NCI-H2171 treated with DMSO at 0.1 percent for 48 hours (cell line): ENCODE measurements around the gene CFAP92.

Experiments used
- DNase-seq: peaks from one replicate; lab custom pipeline; 2025; lab: John Stamatoyannopoulos, UW

CFAP92 gene

DNA sequence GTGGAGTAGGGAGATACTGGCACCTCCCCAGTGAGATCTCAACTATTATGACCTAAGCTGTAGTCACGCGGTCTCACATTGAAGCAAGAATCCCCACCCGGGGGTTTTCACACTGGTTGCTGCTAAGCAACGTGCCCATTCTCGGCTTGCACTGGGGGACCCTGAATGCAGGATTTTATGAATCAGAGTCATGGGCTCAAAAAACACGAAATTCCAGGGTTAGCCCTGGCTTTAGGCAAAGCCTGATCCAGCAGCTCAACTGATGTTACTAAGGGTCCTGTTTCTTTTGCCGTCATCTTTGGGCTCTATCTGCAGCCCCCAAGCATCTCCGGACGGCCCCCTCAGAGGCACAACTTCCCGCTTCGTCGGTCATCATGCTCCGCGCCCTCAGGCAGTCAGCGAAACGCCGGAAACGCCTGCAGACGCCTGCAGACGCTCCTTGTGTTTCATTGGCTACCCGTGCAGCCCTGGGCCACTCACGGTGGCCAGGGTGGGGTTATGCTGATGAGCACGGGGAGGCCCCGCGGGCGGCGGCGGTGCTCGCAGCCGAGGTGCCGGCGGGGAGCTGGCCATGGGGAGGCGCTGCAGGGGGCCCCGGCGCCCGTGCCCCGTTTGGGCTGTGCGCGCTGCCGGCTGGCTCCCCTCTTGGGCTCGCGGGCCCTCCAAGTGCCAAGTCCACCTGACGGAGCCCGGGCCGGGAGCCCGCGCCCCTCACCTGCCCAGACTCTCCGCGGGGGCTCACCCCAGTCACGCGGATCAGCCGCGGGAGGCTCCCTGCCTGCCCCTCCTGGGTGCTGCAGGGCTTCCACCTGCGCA is 33.1 kb upstream of the CFAP92 start:
- peak; percentile 92 for DNase-seq

DNA sequence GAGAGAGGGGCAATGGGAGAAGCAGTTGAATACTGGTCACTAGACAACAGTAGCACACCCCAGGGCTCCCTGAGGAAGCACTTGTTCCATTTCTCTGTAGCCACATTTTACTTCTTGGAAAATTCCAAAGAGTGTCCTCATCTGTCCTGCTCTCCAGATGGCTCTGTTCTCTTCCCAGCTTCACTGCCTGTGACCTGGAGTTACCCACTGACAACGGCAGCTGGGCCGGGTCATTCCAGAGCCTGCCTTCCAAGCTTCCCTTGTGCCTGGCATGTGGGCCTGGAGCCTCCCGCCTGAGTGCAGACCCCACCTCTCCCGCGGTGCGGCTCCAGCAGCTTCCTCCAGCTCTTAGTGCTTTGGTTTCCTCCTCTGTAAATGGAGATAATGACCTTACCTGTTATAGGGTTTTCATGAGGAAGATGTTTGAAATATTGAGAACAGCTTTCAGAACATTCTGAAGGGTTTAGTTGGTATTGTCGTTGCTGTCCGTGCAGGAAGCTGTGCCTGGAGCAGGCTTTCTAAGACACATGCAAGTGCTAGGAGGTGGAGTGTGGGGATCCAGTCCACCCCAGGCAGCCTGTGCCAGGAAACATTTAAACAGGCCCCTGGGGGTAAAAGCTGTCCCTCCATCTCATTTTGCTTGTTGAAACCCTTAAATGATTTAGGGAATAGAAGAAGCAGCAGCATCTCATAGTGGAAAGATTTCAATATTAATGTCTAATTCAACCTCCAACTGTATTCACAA is 32.0 kb upstream of the CFAP92 start:
- no peak for DNase-seq

DNA sequence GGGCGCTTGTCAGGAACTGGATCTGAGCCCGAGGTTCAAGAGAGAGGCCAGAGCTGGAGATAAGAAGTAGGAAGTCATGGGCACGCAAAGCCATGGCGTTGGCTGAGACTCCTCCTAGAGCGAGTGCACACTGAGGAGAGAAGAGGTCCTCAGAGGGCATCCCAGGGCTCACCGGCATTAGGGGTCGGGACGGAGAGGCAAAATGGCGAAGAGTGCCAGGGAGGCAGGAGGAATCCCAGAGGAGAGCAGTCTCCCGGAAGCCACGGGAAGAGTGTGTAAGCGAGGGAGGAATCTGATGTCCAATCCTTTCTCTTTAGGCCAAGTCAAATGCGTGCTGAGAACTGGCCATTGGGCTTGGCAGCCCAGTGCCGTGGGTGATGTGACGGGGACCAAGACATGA is 31.2 kb upstream of the CFAP92 start:
- no peak for DNase-seq

DNA sequence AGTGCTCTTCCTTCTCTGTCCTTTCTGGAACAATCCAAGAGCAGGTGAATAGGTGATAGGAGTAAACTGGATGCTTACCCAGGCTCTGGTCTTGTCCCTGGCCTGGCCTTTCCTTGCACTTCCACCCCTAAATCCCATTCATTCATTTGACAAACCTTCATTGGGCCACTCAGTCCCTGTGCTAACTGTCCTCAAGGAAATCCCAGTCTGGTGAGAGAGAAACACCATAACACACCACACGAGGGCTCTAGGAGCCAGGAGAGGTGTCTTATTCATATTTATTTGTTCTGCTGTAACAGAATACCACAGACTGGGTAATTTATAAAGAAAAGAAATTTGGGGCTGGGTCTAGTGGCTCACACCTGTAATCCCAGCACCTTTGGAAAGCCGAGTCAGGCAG is 30.0 kb upstream of the CFAP92 start:
- DNase-seq: peak; percentile 17

DNA sequence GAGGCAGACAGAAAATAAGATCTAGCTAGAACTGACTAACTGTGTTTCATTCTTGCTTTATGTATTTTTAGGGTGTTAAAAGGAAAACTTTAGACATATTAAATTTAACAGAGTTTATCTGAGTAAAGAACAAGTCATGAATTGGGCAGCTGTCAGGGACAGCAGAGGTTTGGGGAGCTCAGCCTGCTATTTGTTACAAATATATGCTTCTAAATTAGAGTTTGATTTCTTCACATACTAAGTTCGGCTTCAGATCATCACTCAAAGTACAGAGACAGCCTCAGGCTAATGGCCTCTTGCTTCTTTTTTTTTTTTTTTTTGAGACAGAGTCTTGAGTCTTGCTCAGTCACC is 29.1 kb upstream of the CFAP92 start:
- no peak for DNase-seq

DNA sequence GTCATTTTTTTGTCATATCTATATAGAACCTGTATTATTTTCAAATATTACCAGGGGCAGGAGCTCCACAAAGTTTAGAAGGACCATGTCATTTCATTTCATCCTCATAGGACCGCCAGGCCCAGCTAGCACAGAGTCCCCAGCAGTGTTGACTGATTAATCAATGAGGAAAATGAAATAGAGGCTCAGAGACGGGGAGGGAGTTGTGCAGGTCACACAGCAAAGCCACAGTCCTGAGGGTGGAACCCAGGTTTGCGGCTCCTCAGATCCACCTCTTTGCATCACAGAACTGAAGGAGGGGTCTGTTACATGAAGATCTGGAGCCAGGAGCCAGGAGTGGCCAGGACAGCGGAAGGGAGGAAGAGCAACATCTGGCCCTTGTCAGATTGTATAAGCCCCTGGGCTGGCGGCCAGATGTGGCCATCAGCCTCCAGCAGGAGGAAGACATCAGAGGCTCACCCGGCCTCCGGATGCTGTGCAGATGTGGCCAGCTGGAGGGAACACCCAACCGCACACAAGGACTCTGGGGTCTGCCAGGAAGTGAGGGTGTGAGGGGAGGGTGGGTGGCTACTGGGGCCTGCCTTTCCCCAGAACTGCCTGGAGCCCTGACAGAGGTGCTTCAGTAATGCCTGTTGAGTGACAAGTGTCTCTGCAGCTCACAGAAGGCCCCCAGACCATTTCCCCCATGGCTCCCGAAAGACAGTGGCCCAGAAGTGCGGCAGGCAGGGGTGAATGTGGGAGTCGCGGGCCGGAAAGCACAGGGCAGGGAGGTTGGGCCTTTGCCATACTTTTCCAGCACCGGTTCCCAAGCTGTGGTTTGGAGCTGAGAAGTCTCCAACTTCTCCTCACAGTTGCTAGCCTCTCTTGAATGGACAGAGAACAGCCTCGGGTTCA is 28.5 kb upstream of the CFAP92 start:
- no peak for DNase-seq

DNA sequence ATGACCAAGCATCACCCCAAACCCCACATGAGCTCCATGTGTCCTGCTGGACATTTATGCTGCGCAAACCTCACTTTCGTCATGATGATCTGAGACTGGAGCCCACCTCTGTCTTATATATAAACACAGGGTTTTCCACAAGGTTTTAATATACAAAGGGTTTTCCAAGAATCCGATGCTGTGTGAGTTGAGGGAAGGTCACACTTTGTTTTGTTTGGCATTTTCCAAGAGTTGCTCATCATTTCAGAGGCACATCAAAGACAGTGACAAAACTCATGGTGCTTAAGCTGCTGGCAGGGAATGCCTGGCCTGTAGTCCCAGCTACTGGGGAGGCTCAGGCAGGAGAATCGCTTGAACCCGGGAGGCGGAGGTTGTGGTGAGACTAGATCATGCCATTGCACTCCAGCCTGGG is 27.3 kb upstream of the CFAP92 start:
- no peak for DNase-seq

DNA sequence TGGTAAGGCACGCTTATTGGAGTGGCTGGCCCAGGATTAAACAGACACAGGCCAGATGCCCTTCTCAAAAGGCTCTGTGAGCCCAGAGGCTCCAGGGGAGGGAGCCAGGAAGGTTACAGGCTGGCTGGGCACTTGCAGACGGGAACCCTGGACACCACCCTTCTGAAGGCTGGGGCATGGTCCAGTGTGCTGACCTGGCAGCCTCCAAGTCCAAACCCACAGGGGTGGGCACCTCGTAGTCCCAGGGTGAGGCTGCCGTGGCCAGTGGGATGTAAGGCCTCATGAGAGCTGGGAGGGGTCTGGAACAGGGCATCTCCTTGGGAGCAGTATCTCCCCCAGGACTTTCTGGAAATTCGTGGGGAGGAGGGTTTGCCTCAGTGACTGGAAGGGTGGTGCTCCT is 26.8 kb upstream of the CFAP92 start:
- no peak for DNase-seq

DNA sequence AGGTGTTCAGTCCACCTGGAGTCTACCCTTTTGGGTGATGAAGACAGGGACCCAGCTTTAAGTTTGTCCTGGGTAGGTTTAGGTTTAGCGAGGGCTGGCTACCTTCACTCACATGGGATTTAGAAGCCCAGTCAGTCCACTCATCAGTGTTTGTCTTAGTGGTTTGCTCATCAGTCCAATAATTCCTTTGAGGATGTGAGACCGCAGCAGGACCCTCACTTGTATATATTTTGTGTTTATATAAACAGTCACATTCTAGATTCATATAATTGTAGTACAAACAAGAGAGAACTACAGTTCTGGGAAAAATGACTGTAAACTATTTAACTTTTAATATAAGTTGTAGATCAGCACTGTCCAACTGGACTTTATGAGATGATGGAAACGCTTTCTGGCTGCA is 25.4 kb upstream of the CFAP92 start:
- no peak for DNase-seq

DNA sequence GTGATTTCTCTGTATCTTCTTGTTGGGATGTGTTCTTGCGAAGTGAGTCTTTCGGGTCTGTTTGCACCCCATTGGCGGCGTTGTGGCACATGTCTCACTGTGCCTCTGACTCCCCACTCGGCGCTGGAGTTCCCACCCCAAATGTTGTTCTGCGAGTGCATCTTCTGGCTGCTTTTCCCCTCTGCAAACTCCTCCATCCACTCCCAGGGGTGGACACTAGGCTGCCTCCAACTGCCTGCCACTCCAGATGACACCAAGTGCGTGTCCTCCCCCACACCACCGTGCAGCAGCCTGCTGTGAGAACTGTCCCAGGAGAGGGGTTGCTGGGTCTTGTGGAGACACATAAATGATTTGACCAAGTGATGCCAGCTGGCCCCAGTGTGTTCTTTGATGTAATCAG is 24.9 kb upstream of the CFAP92 start:
- DNase-seq: no peak

DNA sequence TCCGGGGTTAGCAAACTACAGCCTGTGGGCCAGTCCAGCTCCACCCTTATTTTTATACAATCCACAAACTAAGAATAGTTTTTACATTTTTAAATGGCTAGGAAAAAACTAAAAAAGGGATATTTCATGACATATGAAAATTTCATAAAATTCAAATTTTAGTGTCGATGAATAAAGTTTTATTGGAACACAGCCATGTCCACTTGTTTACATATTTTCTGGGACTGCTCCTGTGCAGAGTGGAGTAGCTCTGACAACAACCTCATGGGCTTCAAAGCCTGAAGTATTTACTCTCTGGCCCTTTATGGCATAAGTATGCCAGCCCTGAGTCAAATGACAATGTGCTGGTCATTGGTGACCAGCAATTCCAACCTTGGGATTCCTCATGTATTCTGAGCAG is 24.4 kb upstream of the CFAP92 start:
- DNase-seq: no peak

DNA sequence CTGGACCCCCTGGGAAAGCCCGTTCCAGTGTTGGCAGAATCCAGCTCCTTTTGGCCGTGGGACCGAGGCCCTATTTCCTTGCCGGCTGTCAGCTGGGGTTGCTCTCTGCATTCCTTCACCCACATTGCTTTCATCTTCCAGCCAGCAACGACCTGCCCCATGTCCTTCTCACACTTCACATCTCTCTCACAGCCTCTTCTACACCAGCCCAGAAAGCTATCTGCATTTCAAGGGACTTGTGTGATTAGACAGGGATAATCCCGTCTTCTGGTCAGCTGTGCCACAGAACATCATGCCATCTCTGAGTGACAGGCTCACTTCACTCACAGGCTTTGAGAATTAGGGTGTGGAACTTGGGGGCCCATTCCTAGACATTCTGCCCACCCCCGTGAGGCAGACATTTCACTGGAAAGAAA is 23.6 kb upstream of the CFAP92 start:
- DNase-seq: no peak

DNA sequence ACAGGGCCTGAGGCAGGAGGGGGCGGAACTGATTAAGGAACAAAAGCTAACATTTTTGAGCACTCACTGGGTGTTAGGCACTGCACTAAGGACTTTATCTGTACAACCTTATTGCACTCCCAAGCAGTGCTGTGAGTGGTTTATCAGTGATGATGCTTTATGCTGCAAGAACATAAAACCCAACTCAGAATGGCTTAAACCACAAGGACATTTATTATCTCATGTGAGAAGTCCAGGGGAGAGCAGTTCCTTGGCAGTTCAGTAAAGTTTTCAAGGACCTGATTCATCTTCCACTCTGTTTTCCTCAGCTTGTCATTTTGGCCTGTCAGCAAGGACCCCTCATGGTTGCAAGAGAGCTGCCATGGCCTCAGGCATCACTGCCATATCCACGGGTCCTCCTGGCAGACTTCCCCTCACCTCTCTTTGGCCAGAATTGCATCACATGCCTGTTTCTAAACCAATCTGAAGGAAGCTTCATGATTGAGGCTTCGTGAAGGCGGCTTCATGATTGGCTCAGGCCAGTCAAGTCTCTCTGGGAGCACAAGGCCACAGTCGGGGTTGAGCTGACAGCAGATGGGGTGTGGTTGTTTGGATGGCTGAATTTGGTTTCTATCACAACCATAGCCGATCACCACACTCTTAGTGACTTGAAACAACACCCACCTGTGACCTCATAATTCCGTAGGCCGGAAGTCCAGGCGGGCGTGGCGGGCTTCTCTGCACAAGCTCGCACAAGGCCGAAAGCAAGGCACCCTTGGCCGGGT is 23.0 kb upstream of the CFAP92 start:
- no peak for DNase-seq

DNA sequence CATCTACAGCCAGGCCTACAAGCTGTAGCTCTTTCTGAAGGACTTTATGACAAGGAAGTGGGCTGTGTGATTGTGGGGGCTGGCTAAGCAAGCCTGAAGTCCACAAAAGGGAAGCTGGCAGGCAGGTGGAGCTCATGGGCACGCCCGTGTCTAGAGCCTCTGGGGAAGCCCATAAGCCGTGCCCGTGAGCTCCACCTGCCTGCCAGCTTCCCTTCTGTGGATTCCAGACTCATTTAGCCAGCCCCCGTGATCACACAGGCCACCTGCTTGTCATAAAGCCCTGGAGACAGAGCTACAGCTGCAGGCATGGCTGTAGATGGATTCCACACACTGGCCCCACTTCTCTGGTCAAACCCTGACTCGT is 22.5 kb upstream of the CFAP92 start:
- DNase-seq: peak; percentile 91

DNA sequence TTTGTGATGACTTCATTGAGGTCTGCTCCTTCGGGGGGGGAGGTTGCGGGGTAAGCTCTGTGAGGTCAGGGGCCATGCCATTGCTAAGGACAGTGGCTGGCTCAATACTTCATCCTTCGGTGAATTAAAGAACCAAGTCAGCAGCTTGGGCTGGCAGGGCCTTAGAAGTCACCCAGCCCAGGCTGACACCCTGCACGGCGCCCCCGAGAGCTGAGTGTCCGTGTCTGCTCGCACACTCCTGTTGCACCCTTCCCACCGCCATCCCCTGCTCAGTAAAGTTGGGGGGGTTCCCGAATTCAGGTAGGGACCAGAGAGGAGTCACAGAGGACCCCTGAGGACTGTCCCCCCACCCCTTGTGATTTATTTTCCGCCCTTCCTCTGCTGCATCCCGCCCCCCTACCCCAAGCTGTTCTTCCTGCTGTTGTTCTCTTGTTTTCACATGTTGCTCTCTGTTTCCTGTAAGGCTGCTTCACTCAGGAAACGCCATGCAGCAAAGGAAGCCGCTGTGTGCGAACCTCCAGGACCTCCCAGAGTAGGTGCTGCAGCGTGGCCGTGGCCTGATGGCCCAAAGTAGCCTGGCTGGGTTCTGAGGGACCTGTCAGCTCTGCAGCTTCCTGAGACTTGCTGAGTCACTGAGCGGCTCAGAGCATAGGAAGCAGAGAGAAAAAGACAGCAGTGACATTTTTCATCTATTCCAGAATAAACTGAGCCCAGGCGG is 21.7 kb upstream of the CFAP92 start:
- DNase-seq: no peak

DNA sequence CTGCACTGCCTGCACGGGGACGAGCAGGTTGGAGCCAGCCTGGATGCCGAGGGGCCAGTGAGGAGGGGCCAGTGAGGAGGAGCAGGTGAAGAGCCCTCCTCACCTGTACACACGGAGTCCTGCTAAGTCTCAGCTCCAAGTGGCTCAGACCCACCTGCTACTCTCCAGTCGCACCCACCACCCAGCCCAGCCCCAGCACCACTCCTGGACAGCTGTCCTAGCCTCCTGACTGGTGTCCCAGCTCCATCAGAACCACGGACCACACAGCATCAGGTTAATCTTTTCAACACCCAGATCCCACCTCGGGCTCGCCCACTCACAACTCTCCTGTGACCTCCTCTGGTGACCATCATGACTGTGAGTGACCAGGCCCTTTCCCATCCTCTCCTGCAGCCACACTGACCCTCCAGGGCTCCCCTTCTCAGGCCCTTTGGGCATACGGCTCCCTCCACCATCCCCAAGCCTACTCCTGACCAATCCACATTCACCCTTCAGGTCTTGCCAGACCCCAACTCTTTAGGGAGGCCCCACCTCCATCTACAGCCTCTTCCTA is 21.0 kb upstream of the CFAP92 start:
- no peak for DNase-seq

DNA sequence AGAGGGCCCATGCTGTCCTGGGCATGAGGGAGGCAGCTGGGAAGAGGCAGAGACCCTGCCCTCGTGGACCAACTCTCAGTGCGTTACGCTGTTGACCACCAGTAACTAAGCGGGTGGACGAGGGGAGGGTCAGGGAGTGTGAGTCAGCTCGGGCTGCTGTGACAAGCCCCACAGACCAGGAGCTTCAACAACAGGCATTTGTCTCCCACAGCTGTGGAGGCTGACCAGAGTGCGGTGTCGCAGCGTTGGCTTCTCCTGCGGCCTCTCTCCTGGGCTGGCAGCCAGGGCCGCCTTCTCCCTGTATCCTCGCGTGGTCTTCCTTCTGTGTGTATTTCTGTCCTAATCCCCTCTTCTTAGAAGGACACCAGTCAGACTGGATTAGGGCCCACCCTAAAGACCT is 20.3 kb upstream of the CFAP92 start:
- DNase-seq: no peak

DNA sequence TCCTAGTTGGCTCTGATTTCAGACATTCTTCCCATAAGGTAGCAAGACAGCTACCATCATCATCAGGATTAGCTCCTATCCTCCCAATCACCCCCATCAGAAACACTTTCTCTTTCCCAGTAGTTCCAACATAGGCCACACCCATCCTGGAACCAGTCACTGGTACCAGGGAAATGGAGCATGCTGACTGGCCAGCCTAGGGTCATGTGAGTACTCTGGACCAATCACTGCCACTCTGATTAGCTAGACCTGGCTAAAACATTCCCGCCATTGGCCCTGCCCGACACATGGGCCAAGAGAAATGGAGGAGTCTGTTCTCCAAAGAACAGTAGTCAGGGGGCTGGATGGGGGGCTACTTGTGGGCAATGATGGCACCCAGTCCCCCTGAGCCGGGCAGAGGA is 19.6 kb upstream of the CFAP92 start:
- DNase-seq: no peak

DNA sequence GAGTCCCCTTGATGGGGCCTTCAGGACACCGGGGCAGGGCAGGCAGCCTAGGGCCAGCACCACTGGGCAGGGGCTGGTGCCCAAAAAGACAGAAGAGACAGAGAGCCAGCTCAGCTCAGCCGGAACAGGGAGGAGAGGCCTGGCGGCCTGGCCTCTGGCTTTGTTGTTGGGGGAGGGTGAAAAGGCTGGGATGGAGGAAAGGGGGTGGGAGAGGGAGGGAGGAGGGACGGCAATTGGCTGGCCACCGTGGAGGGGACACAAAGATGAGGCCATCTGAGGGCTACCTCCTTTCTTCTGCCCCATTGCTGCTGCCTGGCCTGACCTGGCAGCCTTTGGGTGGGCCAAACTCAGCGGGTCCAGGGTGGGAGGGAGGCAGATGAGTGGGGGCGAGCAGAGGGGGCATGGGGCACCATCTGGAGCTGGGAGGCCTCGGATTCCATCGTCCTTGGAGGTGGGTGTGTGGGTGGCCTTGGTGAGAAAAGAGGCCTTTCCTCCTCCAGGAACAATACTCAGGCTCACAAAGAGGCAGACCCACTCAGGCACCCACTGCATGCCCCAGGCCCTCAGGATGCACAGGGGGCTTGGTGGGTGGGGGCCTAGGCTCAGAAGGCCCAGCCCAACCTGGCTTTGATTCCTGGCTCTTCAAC is 16.6 kb upstream of the CFAP92 start:
- no peak for DNase-seq

DNA sequence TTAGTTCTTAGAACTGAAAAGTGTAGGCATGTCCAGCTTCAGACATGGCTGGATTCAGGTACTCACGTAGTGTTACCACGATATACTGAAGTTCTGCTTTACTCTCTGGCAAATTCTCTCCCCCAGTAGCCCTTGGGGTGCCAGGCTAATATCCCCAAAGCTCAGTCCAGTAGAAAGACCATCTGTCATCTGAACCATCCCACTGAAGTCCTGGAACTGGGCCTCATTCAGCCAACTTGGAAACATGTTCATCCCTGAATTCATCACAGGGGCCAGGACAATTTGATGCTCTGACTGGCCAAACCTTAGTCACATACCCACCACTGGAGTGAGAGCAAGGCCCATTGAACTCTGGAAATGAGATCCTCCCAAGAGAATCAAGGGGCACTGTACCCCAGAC is 15.4 kb upstream of the CFAP92 start:
- DNase-seq: no peak

DNA sequence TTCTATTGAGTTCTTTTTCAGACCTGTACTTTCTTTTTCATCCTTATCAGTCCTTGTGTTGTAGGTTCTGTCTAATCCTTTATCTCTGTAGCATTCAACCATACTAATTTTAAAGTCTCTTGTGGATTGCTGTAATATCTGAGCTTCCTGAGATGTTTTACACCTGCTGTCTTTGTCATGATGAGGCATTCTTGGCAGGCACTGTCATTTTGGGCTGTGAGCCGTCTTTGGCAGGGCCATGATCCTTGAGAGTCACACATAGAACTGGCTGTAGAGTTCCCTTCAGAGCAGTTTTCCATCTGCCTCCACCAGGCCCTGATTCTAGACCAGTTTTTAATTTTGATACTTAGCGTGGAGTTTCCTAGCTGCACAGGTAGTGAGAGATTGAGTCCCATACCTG is 13.9 kb upstream of the CFAP92 start:
- DNase-seq: no peak
